ENCODE measurements around the gene NXF1.

NXF1 gene

DNA sequence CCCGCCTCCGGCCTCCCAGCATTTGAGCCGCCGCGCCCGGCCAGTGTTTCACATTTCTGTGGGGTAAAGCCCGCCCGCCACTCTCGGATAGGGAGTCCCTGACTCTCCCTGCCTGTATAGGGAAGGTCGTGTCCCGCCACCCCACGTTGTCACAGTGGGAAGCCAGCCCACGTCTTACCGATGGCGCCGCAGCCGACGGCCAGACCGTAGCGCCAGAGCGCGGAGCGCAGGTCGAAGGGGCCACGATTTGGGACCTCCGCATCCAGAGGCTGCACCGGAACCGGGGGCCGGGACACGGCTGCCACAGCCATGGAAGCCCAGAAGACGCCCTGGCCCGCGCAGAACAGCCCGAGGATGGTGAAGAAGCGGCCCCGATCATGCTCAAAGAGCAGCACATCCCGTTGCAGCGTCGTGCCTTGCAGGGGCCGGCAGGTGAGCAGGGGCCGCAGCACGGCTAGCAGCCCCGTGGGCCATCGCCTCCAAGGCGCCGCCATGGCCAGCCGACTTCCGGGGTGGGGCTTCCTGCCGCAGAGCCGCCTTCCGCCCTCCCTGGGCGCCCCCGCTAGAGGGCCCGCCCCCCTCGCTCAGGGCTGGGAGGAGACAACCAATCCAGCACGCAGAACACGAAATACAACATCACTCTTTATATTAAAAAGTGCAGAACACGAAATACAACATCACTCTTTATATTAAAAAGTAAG lies 13.6 kb downstream of the NXF1 start, which contains the start of gene TMEM223 (continued):
- peak; percentile 74 for TF ChIP-seq KLF9 (tag by site-specific recombination; IDR thresholded peaks at IDR 0.05; ENCODE audit: low read depth)
- TF ChIP-seq ZBTB21 (tag by site-specific recombination; IDR thresholded peaks at IDR 0.05), result no peak
- peak; percentile 65; the same call in 1 of the 2 replicates for TF ChIP-seq ZBTB17 (tag by site-specific recombination; IDR thresholded peaks at IDR 0.05)
- TF ChIP-seq OSR2 (tag by site-specific recombination; IDR thresholded peaks at IDR 0.05), result no peak
- TF ChIP-seq ZFP3 (tag by site-specific recombination; IDR thresholded peaks at IDR 0.05; ENCODE audit: low read depth), result no peak
- peak; percentile 43; the same call in 1 of the 2 replicates for TF ChIP-seq ZNF24 (tag by site-specific recombination; IDR thresholded peaks at IDR 0.05)
- no peak for TF ChIP-seq MYNN (tag by site-specific recombination; IDR thresholded peaks at IDR 0.05; ENCODE audit: borderline replicate concordance)
- TF ChIP-seq SP7 (tag by site-specific recombination; IDR thresholded peaks at IDR 0.05), result peak; percentile 48; the same call in 1 of the 2 replicates
- TF ChIP-seq ZNF132 (tag by site-specific recombination; IDR thresholded peaks at IDR 0.05; ENCODE audit: borderline replicate concordance), result no peak
- TF ChIP-seq GLIS2 (tag by site-specific recombination; IDR thresholded peaks at IDR 0.05), result peak; percentile 90
- no peak for TF ChIP-seq ZSCAN23 (tag by site-specific recombination; IDR thresholded peaks at IDR 0.05)
- TF ChIP-seq ZNF692 (tag by site-specific recombination; IDR thresholded peaks at IDR 0.05), result 0 out of 2 replicates have a peak, but pooled peaks have one; percentile 13
- TF ChIP-seq YY1 (tag by site-specific recombination; IDR thresholded peaks at IDR 0.05), result peak; percentile 87
- TF ChIP-seq ZNF707 (tag by site-specific recombination; IDR thresholded peaks at IDR 0.05), result no peak
- TF ChIP-seq CTCF (tag by site-specific recombination; IDR thresholded peaks at IDR 0.05), result peak; percentile 29; the same call in 1 of the 2 replicates
- TF ChIP-seq, protein P1, sequence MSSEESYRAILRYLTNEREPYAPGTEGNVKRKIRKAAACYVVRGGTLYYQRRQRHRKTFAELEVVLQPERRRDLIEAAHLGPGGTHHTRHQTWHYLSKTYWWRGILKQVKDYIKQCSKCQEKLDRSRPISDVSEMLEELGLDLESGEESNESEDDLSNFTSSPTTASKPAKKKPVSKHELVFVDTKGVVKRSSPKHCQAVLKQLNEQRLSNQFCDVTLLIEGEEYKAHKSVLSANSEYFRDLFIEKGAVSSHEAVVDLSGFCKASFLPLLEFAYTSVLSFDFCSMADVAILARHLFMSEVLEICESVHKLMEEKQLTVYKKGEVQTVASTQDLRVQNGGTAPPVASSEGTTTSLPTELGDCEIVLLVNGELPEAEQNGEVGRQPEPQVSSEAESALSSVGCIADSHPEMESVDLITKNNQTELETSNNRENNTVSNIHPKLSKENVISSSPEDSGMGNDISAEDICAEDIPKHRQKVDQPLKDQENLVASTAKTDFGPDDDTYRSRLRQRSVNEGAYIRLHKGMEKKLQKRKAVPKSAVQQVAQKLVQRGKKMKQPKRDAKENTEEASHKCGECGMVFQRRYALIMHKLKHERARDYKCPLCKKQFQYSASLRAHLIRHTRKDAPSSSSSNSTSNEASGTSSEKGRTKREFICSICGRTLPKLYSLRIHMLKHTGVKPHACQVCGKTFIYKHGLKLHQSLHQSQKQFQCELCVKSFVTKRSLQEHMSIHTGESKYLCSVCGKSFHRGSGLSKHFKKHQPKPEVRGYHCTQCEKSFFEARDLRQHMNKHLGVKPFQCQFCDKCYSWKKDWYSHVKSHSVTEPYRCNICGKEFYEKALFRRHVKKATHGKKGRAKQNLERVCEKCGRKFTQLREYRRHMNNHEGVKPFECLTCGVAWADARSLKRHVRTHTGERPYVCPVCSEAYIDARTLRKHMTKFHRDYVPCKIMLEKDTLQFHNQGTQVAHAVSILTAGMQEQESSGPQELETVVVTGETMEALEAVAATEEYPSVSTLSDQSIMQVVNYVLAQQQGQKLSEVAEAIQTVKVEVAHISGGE (tag by site-specific recombination; conservative IDR thresholded peaks at IDR 0.05; ENCODE audit: low read depth), result peak; percentile 88
- peak; percentile 51; the same call in 1 of the 2 replicates for TF ChIP-seq KLF16 (tag by site-specific recombination; IDR thresholded peaks at IDR 0.05)
- peak; percentile 54 for TF ChIP-seq KLF1 (tag by site-specific recombination; IDR thresholded peaks at IDR 0.05)
- TF ChIP-seq ZNF645 (tag by site-specific recombination; IDR thresholded peaks at IDR 0.05), result no peak
- TF ChIP-seq ZNF843 (tag by site-specific recombination; IDR thresholded peaks at IDR 0.05), result peak; percentile 66
- TF ChIP-seq, protein P2, sequence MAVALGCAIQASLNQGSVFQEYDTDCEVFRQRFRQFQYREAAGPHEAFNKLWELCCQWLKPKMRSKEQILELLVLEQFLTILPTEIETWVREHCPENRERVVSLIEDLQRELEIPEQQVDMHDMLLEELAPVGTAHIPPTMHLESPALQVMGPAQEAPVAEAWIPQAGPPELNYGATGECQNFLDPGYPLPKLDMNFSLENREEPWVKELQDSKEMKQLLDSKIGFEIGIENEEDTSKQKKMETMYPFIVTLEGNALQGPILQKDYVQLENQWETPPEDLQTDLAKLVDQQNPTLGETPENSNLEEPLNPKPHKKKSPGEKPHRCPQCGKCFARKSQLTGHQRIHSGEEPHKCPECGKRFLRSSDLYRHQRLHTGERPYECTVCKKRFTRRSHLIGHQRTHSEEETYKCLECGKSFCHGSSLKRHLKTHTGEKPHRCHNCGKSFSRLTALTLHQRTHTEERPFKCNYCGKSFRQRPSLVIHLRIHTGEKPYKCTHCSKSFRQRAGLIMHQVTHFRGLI (tag by site-specific recombination; IDR thresholded peaks at IDR 0.05), result peak; percentile 68; the same call in 1 of the 2 replicates
- TF ChIP-seq ZNF211 (tag by site-specific recombination; IDR thresholded peaks at IDR 0.05; ENCODE audit: low read depth), result no peak
- peak; percentile 61; the same call in 1 of the 2 replicates for TF ChIP-seq ZBTB20 (tag by site-specific recombination; IDR thresholded peaks at IDR 0.05)
- TF ChIP-seq, protein P3, sequence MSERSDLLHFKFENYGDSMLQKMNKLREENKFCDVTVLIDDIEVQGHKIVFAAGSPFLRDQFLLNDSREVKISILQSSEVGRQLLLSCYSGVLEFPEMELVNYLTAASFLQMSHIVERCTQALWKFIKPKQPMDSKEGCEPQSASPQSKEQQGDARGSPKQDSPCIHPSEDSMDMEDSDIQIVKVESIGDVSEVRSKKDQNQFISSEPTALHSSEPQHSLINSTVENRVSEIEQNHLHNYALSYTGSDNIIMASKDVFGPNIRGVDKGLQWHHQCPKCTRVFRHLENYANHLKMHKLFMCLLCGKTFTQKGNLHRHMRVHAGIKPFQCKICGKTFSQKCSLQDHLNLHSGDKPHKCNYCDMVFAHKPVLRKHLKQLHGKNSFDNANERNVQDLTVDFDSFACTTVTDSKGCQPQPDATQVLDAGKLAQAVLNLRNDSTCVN (tag by site-specific recombination; optimal IDR thresholded peaks at IDR 0.05), result peak; percentile 53
- TF ChIP-seq ZNF473 (tag by site-specific recombination; IDR thresholded peaks at IDR 0.05), result no peak
- TF ChIP-seq ZNF202 (tag by site-specific recombination; IDR thresholded peaks at IDR 0.05; ENCODE audit: borderline replicate concordance), result no peak
- TF ChIP-seq ZNF133 (tag by site-specific recombination; IDR thresholded peaks at IDR 0.05), result no peak
- TF ChIP-seq ZNF335 (tag by site-specific recombination; conservative IDR thresholded peaks at IDR 0.05), result peak; percentile 93

All from HEK293 (cell line).